Neural progenitor cell (in vitro differentiated cells): ENCODE measurements around the gene VTCN1. TPM values are rescaled to one million over a fixed set of nuclear protein-coding genes. Genes with fewer than 3 reads are reported as not detected.
A peak's percentile ranks its signal among the peaks of the same experiment; 100 is the strongest.

Source experiments
- DNase-seq: peaks from one replicate; pipeline ENCODE4 v3.0.0-alpha.2; 2016; ENCODE audit warnings: low spot score
- H2AFZ ChIP-seq: fragments of 200-600 bp; sonication (generic); replicated peaks from 2 replicates; pipeline ENCODE4 v1.6.1; 2016; ENCODE audit warnings: antibody characterized with exemption
- H3F3A ChIP-seq: fragments of 200-600 bp; sonication (generic); 2 replicates; pipeline ENCODE4 v1.6.1; 2016; ENCODE audit warnings: antibody characterized with exemption, low read depth
- H3K27ac ChIP-seq: fragments of 200-600 bp; sonication (generic); 2 replicates; pipeline ENCODE4 v1.5.1; 2016; ENCODE audit warnings: mild to moderate bottlenecking
- H3K27me3 ChIP-seq: fragments of 200-600 bp; sonication (generic); 2 replicates; pipeline ENCODE4 v1.6.1; 2016; ENCODE audit warnings: mild to moderate bottlenecking, moderate library complexity
- H3K36me3 ChIP-seq: fragments of 200-600 bp; sonication (generic); 2 replicates; pipeline ENCODE4 v1.5.1; 2016
- H3K4me1 ChIP-seq: fragments of 200-600 bp; sonication (generic); 2 replicates; pipeline ENCODE4 v1.6.1; 2016; ENCODE audit warnings: mixed run types
- H3K4me2 ChIP-seq: fragments of 200-600 bp; sonication (generic); 2 replicates; pipeline ENCODE4 v1.6.1; 2016
- H3K4me3 ChIP-seq: fragments of 200-600 bp; sonication (generic); 2 replicates; pipeline ENCODE4 v1.5.1; 2016
- H3K79me2 ChIP-seq: fragments of 200-600 bp; sonication (generic); 2 replicates; pipeline ENCODE4 v1.6.1; 2016; ENCODE audit warnings: low read depth
- H3K9ac ChIP-seq: fragments of 200-600 bp; sonication (generic); 2 replicates; pipeline ENCODE4 v1.6.1; 2016
- H3K9me3 ChIP-seq: fragments of 200-600 bp; sonication (generic); 2 replicates; pipeline ENCODE4 v1.5.1; 2016; ENCODE audit warnings: low read depth
- H4K20me1 ChIP-seq: fragments of 200-600 bp; sonication (generic); 2 replicates; pipeline ENCODE4 v1.6.1; 2016; ENCODE audit warnings: low read depth
- H3K27ac Mint-ChIP-seq: 3 replicates; pipeline ENCODE4 v1.8.0; 2021; ENCODE audit warnings: mixed read lengths
- H3K27me3 Mint-ChIP-seq: 2 replicates; pipeline ENCODE4 v1.8.0; 2022; ENCODE audit warnings: low read depth, mild to moderate bottlenecking, inconsistent platforms, moderate library complexity, mixed read lengths; ENCODE audit not compliant: insufficient read depth
- H3K36me3 Mint-ChIP-seq: 3 replicates; pipeline ENCODE4 v1.8.0; 2021; ENCODE audit warnings: mixed read lengths
- H3K4me1 Mint-ChIP-seq: 3 replicates; pipeline ENCODE4 v1.8.0; 2021; ENCODE audit warnings: mixed read lengths
- H3K4me3 Mint-ChIP-seq: 3 replicates; pipeline ENCODE4 v1.8.0; 2021; ENCODE audit warnings: mild to moderate bottlenecking, moderate library complexity, mixed read lengths
- H3K9me3 Mint-ChIP-seq: 3 replicates; pipeline ENCODE4 v1.8.0; 2020; ENCODE audit warnings: mixed read lengths
- CTCF ChIP-seq: fragments of 200-600 bp; sonication (generic); IDR thresholded peaks from 2 replicates; pipeline ENCODE4 v1.5.1; 2017; ENCODE audit warnings: antibody characterized with exemption, mild to moderate bottlenecking
- EZH2 ChIP-seq: fragments of 200-600 bp; sonication (generic); IDR thresholded peaks from 2 replicates; pipeline ENCODE4 v1.6.1; 2017; ENCODE audit warnings: antibody characterized with exemption, mild to moderate bottlenecking, moderate library complexity
- EZH2phosphoT487 ChIP-seq: fragments of 200-600 bp; sonication (generic); IDR thresholded peaks from 2 replicates; pipeline ENCODE4 v1.6.1; 2017; ENCODE audit warnings: antibody characterized with exemption
- total RNA-seq: library from RNA; depleted of rRNA; stranded (reverse); fragments of >200 nt; gene quantifications from 2 replicates; pipeline ENCODE4 v1.2.3, GENCODE V29; 2015; ENCODE audit warnings: low replicate concordance

The VTCN1 gene
- total RNA-seq, 1 donor from 2014 or later: 0.11 TPM

GRCh38 chr1:117171900-117172511 lies 38.7 kb downstream of the VTCN1 start:
- H3K27ac Mint-ChIP-seq: peak overlapping the region; percentile 98
- H3K27me3 ChIP-seq: no peaks in the 10 kb centered on the region
- no peaks in the 10 kb centered on the region for H3K36me3 Mint-ChIP-seq
- peaks cover 19% of the 10 kb centered on the region for H3K9me3 Mint-ChIP-seq
- peak; percentile 92 for DNase-seq
- no peak overlapping the region for H2AFZ ChIP-seq
- H3F3A ChIP-seq: peaks cover 43% of the 10 kb centered on the region
- H3K27ac ChIP-seq: peak overlapping the region; percentile 97
- no peak overlapping the region for H3K9ac ChIP-seq
- no peak for TF ChIP-seq EZH2phosphoT487
- TF ChIP-seq CTCF: peak; percentile 27
- H3K27me3 Mint-ChIP-seq: no peaks in the 10 kb centered on the region
- peak overlapping the region; percentile 73 for H3K4me3 Mint-ChIP-seq
- H3K4me1 Mint-ChIP-seq: peaks cover 48% of the 10 kb centered on the region
- peak overlapping the region; percentile 51 for H3K4me2 ChIP-seq
- no peaks in the 10 kb centered on the region for H4K20me1 ChIP-seq
- H3K4me3 ChIP-seq: no peak overlapping the region
- no peaks in the 10 kb centered on the region for H3K9me3 ChIP-seq
- no peaks in the 10 kb centered on the region for H3K36me3 ChIP-seq
- H3K79me2 ChIP-seq: no peaks in the 10 kb centered on the region
- H3K4me1 ChIP-seq: peaks cover 30% of the 10 kb centered on the region

DNA sequence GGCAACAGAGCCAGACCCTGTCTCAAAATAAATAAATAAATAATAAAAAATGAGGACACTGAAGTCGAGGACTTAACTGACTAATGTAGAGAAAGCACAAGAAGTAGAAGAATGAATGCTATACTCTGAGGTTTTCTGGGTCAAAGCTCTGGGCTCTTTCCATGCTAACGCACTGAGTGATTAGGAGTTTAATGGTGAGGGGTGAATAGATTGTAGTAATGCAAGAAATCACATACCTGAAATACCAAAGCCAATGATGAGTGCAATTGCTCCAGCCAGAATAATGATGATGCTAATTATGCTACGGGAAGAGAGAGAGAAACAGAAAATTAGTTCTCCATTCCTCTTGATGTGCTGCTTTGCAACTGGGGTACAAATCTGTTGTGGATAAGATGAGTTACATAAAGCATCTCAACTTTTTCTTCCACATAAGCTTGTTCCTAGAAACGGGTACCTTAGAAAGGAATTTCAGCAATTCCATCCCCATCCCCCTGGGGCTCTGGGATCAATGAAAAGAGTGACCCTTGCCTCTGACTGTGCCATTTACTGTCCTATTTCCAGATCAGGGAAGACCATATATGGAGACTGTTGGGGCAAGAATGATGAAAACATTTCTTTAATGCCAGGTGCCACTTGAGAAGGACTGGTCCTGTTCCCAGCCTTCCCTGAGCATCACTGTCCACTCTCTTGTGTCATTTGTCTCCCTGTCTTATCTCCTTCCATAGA lies 40.7 kb downstream of the VTCN1 start:
- no peaks in the 10 kb centered on the region for H4K20me1 ChIP-seq
- H3K27ac ChIP-seq: peak overlapping the region; percentile 27
- DNase-seq: no peak
- H3K4me2 ChIP-seq: peak overlapping the region; percentile 51
- H2AFZ ChIP-seq: no peak overlapping the region
- no peaks in the 10 kb centered on the region for H3K27me3 Mint-ChIP-seq
- TF ChIP-seq CTCF (no peak), EZH2 (no peak), EZH2phosphoT487 (no peak)
- no peaks in the 10 kb centered on the region for H3K27me3 ChIP-seq
- no peak overlapping the region for H3K4me3 Mint-ChIP-seq
- no peak overlapping the region for H3K9ac ChIP-seq
- peaks cover 20% of the 10 kb centered on the region for H3K9me3 Mint-ChIP-seq
- no peak overlapping the region for H3K4me3 ChIP-seq
- H3K27ac Mint-ChIP-seq: peak overlapping the region; percentile 88
- peaks cover 28% of the 10 kb centered on the region for H3K4me1 ChIP-seq
- H3K4me1 Mint-ChIP-seq: peaks cover 44% of the 10 kb centered on the region
- H3F3A ChIP-seq: peaks cover 43% of the 10 kb centered on the region
- no peaks in the 10 kb centered on the region for H3K36me3 ChIP-seq
- H3K9me3 ChIP-seq: no peaks in the 10 kb centered on the region
- peaks cover 2% of the 10 kb centered on the region for H3K36me3 Mint-ChIP-seq
- H3K79me2 ChIP-seq: no peaks in the 10 kb centered on the region

DNA sequence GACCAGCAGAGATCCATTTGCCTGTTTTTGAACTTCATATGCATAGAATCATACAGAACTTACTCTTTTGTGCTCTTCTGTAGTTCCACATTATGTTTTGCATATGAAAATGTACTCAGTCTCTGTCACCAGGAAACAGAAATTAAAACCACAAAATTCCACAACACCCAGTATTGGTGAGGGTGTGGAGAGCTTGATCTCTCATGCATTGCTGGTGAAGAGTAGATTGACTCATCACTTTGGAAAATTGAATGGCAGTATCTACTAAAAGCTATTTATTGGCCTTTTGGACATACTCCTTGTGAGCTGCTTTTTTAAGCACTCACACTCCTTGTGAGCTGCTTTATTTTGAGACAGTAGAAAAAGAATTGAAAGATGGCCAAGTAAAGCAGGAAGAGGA lies 43.3 kb downstream of the VTCN1 start:
- H3K36me3 Mint-ChIP-seq: peaks cover 2% of the 10 kb centered on the region
- Histone ChIP-seq H3K27ac (no peak overlapping the region), H3K27me3 (no peaks in the 10 kb centered on the region), H3K4me2 (no peak overlapping the region), H3K9me3 (no peaks in the 10 kb centered on the region), H3K36me3 (no peaks in the 10 kb centered on the region), H3K4me3 (no peak overlapping the region), H2AFZ (no peak overlapping the region), H4K20me1 (no peaks in the 10 kb centered on the region), H3K9ac (no peak overlapping the region), H3K79me2 (no peaks in the 10 kb centered on the region), H3K4me1 (peaks cover 28% of the 10 kb centered on the region), H3F3A (peaks cover 33% of the 10 kb centered on the region)
- H3K27me3 Mint-ChIP-seq: peaks cover 2% of the 10 kb centered on the region
- TF ChIP-seq CTCF (no peak), EZH2phosphoT487 (no peak), EZH2 (no peak)
- no peak overlapping the region for H3K4me3 Mint-ChIP-seq
- peaks cover 8% of the 10 kb centered on the region for H3K9me3 Mint-ChIP-seq
- no peak overlapping the region for H3K27ac Mint-ChIP-seq
- DNase-seq: no peak
- peaks cover 29% of the 10 kb centered on the region for H3K4me1 Mint-ChIP-seq
